ENCODE data around the gene GNG4. TPM values are rescaled to one million over a fixed set of nuclear protein-coding genes. Genes with fewer than 3 reads are reported as not detected.
"Not testable (repeated sequence)": the region's sequence is repeated elsewhere in the genome, so short reads cannot be mapped to it uniquely, and the experiment has no call there.

The GNG4 gene
- total RNA-seq, 2 experiments from 2014 or later, result 0.53 to 4.7 TPM

DNA sequence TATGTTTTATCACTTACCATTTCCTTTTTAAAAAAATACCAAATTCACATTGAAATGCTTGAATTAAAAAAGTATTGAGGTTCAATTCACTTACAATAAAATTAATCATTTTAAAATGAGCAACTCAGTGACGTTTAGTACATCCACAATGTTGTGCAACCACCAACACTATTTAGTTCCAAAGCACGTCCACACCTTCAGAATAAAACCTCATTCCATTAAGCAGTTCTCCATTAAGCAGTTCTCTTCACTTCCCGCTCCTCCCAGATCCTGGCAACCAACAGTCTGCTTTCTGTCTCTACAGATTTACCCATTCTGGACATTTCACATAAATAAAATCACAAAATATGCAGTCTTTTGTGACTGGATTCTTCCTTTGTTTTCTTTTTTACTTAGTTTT lies 41.3 kb downstream of the GNG4 start:
- H3K36me3 Mint-ChIP-seq, result no peaks in the 10 kb centered on the region
- no peaks in the 10 kb centered on the region for H3K9me3 Mint-ChIP-seq (ENCODE audit: low read depth)
- peaks cover 4% of the 10 kb centered on the region for H3K27me3 Mint-ChIP-seq
- no peaks in the 10 kb centered on the region for H3K4me1 Mint-ChIP-seq
- DNase-seq, result no peak
- H3K27ac Mint-ChIP-seq, result no peak overlapping the region
- H3K4me3 Mint-ChIP-seq, result no peak overlapping the region
- CTCF ChIA-PET, result no interaction called here
- no peak for ATAC-seq

DNA sequence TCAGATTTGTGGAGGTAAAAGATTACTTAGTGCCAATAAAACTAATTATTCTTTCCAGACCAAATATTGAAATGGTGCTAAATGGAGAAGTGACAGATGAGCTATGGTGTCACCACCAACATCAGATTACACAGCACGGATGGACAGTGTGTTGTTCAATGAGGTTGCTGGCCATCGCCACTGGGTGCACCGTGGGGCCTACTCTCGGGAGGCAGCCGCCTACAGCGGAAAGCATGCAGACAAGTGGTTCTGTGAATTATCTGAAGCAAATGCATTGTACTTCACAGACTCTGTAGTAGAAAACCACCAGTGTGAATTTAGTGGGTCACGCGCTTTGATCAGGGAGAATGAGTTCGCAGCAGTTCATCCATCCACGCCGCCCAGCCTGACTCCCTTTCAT lies 42.3 kb downstream of the GNG4 start:
- no peaks in the 10 kb centered on the region for H3K36me3 Mint-ChIP-seq
- no peaks in the 10 kb centered on the region for H3K4me1 Mint-ChIP-seq
- H3K4me3 Mint-ChIP-seq, result no peak overlapping the region
- no peaks in the 10 kb centered on the region for H3K9me3 Mint-ChIP-seq (ENCODE audit: low read depth)
- ATAC-seq, result no peak
- CTCF ChIA-PET, result interaction anchor here (1.2 kb wide), 1 partner anchor 10 kb away, joined by 3 read pairs; no protein-coding TSS in a partner anchor
- H3K27ac Mint-ChIP-seq, result no peak overlapping the region
- peaks cover 4% of the 10 kb centered on the region for H3K27me3 Mint-ChIP-seq
- no peak for DNase-seq

DNA sequence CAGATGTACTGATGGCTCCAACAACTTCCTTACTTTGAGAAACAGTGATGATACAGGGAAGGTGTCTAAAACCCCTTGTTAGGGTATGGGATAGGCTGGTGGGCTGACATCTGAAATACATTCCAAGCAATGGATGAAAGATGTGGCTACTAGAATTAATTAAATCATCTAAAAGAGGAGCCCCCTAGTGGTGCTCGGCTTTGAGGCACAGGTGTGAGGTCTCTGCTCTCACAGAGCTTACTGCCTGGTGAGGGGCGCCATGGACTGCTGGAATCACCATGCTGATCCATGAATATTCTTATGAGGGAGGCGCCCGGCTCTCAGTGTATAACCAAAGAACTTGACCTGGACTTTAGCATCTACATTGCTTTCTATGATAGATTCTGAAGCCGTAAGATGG lies 48.5 kb downstream of the GNG4 start:
- DNase-seq (peak; percentile 44), ATAC-seq (no peak)
- H3K27ac Mint-ChIP-seq, result no peak overlapping the region

DNA sequence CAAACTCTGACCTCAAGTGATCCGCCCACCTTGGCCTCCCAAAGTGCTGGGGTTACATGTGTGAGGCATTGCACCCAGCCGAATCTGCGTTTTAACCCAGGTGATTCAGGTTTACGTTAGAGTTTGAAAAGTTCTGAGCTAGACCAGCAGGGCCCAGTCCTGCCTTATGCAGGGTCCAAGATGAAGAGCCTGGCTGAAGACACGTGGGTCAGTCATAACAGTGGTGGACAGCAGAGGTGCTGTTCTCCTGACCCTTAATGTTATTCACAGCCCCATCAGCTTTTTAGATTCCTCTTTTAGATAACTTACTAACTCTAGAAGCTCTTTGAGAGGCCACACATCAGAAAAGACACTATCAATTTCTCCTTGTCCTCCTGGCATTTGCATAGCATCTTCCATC lies 50.0 kb downstream of the GNG4 start:
- Mint-ChIP-seq H3K4me3 (no peak overlapping the region), H3K27ac (no peak overlapping the region), H3K4me1 (no peaks in the 10 kb centered on the region), H3K36me3 (no peaks in the 10 kb centered on the region), H3K9me3 (ENCODE audit: low read depth) (no peaks in the 10 kb centered on the region), H3K27me3 (peaks cover 7% of the 10 kb centered on the region)
- CTCF ChIA-PET, result interaction anchor here (1.1 to 4.2 kb wide), 6 partner anchors 11 to 372 kb away, joined by 4 to 15 read pairs (median 6); no protein-coding TSS in a partner anchor
- DNase-seq (no peak), ATAC-seq (no peak)

More for the DNA sequence above, 48.5 kb downstream of the GNG4 start:
- CTCF ChIA-PET, result interaction anchor here (0.6 to 4.2 kb wide), 12 partner anchors 9 to 417 kb away, joined by 3 to 15 read pairs (median 5); partner anchors contain the start of gene B3GALNT2
- no peaks in the 10 kb centered on the region for H3K4me1 Mint-ChIP-seq
- peaks cover 7% of the 10 kb centered on the region for H3K27me3 Mint-ChIP-seq
- H3K36me3 Mint-ChIP-seq, result no peaks in the 10 kb centered on the region
- H3K9me3 Mint-ChIP-seq (ENCODE audit: low read depth), result no peaks in the 10 kb centered on the region
- no peak overlapping the region for H3K4me3 Mint-ChIP-seq

DNA sequence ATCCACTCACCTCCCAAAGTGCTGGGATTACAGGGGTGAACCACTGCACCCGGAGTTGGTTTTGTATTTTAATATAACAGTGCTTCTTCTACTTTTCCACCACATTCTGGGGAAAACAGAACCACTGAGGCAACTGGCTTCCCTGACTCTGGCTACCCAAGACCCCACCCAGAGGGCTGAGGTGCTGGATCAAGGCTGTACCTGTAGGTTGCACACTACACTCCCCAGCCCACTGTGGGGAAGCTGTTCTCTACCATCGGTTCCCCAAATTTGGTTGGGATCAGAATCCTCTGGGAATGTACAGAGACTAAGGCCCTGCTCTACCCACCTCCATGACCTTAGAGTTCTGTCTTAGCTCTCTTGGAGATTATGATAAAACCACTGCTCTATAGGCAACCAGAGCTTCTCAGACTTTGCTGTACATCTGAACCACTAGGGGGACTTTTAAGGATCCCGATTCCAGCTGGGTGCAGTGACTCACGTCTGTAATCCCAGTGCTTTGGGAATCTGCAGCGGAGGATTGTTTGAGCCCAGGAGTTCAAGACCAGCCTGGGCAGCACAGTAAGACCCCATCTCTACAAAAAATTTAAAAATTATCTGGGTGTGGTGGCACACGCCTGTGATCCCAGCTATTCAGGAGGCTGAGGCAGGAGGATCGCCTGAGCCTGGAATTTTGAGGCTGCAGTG lies 51.6 kb downstream of the GNG4 start:
- Mint-ChIP-seq H3K4me1 (peaks cover 10% of the 10 kb centered on the region), H3K4me3 (no peak overlapping the region), H3K9me3 (ENCODE audit: low read depth) (peaks cover 2% of the 10 kb centered on the region), H3K27ac (no peak overlapping the region), H3K36me3 (peaks cover 2% of the 10 kb centered on the region), H3K27me3 (peaks cover 16% of the 10 kb centered on the region)
- DNase-seq (no peak), ATAC-seq (no peak)
- CTCF ChIA-PET, result interaction anchor here (0.8 to 1.8 kb wide), 6 partner anchors 9 to 374 kb away, joined by 3 to 7 read pairs (median 4); no protein-coding TSS in a partner anchor

DNA sequence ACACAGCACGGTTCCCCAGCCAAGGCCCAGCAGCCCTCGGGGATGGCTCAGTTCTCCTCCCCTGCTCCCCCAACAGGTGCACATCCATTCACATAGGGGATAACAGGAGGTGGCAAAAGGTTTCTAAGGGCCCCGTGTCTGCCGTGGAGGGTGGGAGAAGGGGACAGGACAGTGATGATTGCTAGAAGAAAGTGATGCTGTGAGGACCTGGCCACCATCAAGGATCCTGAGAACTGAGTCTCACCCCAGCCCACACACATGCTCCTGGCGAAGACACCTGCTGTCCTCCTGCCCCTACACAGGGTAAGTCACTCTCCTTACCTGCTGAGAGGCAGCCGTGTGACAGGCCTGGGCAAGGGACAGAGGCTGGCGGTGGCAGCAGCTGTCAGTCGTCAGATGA lies 54.5 kb downstream of the GNG4 start:
- H3K9me3 Mint-ChIP-seq (ENCODE audit: low read depth), result peaks cover 5% of the 10 kb centered on the region
- CTCF ChIA-PET, result no interaction called here
- no peak overlapping the region for H3K27ac Mint-ChIP-seq
- peaks cover 2% of the 10 kb centered on the region for H3K36me3 Mint-ChIP-seq
- no peak overlapping the region for H3K4me3 Mint-ChIP-seq
- DNase-seq (no peak), ATAC-seq (no peak)
- peaks cover 29% of the 10 kb centered on the region for H3K27me3 Mint-ChIP-seq
- peaks cover 10% of the 10 kb centered on the region for H3K4me1 Mint-ChIP-seq

DNA sequence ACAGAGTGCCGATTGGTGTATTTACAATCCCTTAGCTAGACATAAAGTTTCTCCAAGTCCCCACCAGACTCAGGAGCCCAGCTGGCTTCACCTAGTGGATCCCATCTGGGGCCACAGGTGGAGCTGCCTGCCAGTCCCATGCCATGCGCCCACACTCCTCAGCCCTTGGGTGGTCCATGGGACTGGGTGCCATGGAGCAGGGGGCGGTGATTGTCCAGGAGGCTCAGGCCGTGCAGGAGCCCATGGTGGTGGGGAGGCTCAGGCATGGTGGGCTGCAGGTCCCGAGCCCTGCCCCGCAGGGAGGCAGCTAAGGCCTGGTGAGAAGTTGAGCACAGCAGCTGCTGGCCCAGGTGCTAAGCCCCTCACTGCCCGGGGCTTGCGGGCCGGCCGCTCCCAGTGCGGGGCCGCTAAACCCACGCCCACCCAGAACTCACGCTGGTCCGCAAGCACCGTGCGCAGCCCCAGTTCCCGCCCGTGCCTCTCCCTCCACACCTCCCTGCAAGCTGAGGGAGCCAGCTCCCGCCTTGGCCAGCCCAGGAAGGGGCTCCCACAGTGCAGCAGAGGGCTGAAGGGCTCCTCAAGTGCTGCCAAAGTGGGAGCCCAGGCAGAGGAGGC lies 55.2 kb downstream of the GNG4 start:
- ATAC-seq, CTCF ChIA-PET, H3K36me3 Mint-ChIP-seq, DNase-seq, H3K27ac Mint-ChIP-seq, H3K4me3 Mint-ChIP-seq, H3K4me1 Mint-ChIP-seq: not testable (repeated sequence)
- H3K9me3 Mint-ChIP-seq (ENCODE audit: low read depth), result peaks cover 11% of the 10 kb centered on the region
- peaks cover 29% of the 10 kb centered on the region for H3K27me3 Mint-ChIP-seq

DNA sequence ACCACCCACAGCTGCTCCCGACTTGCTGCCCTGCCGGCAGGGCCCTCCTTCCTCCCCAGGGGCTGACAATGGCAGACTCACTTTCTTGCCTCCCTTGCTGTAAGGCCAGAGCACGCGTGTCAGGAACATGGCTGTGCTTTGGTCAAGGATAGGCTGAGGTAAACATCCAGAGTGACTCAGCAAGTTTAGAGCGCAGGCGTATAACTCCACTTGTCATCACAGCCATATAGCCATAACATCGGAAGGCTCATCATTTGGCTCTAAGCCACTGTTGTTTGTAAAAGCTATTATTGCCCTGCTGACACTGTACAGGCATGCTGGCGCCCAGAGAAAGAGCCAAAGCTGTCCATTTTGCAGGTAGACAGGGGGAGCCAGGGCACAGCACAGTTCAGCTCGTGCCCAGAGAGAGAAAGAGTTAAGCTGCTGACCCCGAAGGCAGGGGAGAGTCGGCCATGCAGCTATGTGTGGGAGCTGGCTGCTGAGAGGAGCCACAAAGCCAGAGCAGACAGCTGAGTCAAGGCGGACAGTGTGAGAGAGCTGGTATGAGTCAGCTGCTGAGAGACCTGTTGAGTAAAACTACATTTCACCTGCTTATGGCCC lies 60.6 kb downstream of the GNG4 start:
- Mint-ChIP-seq H3K27ac (no peak overlapping the region), H3K27me3 (peaks cover 41% of the 10 kb centered on the region)
- no peak for ATAC-seq

DNA sequence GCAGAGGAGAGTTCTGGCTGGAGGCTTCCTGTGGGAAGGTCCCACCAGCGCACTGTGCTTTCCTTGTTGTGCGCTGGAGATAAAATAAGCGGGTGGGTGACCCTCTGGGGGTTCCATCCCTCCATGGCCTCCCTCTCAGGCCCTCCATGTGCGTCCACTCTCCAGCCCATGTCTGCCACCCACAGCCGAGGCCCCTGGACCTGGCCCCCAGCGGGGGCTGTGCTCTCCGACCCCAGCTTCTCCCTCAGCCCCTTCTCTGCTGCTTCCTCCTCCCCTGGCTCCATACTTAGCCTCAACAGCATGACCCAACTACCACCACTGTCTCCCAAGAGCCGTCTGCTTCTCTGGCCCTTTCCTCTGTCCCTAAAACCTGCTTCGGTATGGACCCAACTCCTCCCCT lies 61.4 kb downstream of the GNG4 start:
- CTCF ChIA-PET, result interaction anchor here (1.4 to 1.5 kb wide), 2 partner anchors 10 to 12 kb away, joined by 4 to 7 read pairs; no protein-coding TSS in a partner anchor
- no peak for ATAC-seq
- peaks cover 44% of the 10 kb centered on the region for H3K27me3 Mint-ChIP-seq

More for the DNA sequence above, 60.6 kb downstream of the GNG4 start:
- DNase-seq, result no peak
- CTCF ChIA-PET, result interaction anchor here (1.4 to 1.5 kb wide), 2 partner anchors 9 to 11 kb away, joined by 4 to 7 read pairs; no protein-coding TSS in a partner anchor
- Mint-ChIP-seq H3K36me3 (peaks cover 10% of the 10 kb centered on the region), H3K4me1 (peaks cover 7% of the 10 kb centered on the region), H3K4me3 (no peak overlapping the region), H3K9me3 (ENCODE audit: low read depth) (peaks cover 24% of the 10 kb centered on the region)

DNA sequence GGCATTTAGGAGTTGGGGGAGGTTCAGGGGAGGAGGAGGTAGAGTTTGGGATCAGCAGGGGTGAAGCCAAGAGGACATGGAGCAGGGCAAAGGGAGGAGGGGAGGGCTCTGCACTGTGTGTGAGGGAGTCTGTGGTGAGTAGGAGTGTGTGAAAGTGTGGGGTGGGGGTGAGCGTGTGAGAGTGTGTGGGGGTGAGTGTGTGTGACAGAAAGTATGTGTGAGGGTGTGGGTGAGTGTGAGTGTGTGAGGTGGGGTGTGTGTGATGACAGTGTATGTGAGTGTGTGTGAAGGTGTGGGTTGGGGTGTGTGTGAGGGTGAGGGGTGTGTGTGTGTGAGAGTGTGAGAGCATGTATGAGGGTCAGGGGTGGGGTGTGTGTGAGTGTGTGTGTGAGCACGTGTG lies 62.6 kb downstream of the GNG4 start:
- H3K4me1 Mint-ChIP-seq, result no peaks in the 10 kb centered on the region
- no peak for DNase-seq
- no peak for ATAC-seq
- peaks cover 39% of the 10 kb centered on the region for H3K27me3 Mint-ChIP-seq
- peaks cover 8% of the 10 kb centered on the region for H3K36me3 Mint-ChIP-seq
- H3K4me3 Mint-ChIP-seq, result no peak overlapping the region
- peaks cover 22% of the 10 kb centered on the region for H3K9me3 Mint-ChIP-seq (ENCODE audit: low read depth)
- no peak overlapping the region for H3K27ac Mint-ChIP-seq
- CTCF ChIA-PET, result no interaction called here

More for the DNA sequence above, 61.4 kb downstream of the GNG4 start:
- H3K9me3 Mint-ChIP-seq (ENCODE audit: low read depth), result peaks cover 22% of the 10 kb centered on the region
- H3K27ac Mint-ChIP-seq, result no peak overlapping the region
- H3K4me3 Mint-ChIP-seq, result no peak overlapping the region
- no peak for DNase-seq
- peaks cover 8% of the 10 kb centered on the region for H3K36me3 Mint-ChIP-seq
- H3K4me1 Mint-ChIP-seq, result no peaks in the 10 kb centered on the region

DNA sequence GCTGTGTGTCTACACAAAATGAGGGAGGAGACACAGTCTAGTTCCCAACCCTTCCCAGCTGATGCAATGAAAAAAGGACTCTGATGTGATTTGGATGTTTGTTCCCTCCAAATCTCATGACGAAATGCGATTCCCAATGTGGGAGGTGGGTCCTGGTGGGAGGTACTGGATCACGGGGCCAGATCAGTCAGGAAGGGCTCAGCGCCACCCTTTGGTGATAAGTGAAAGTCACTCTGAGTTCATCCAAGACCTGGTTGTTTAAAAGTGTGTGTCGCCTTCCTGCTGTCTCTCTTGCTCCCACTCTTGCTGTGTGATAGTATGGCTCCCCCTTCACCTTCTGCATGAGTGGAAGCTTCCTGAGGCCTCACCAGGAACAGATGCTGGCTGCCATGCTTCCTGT lies 63.2 kb downstream of the GNG4 start:
- Mint-ChIP-seq H3K4me1 (no peaks in the 10 kb centered on the region), H3K4me3 (no peak overlapping the region), H3K27me3 (peaks cover 36% of the 10 kb centered on the region), H3K9me3 (ENCODE audit: low read depth) (peaks cover 22% of the 10 kb centered on the region), H3K36me3 (peaks cover 8% of the 10 kb centered on the region), H3K27ac (no peak overlapping the region)
- CTCF ChIA-PET, result no interaction called here
- no peak for ATAC-seq
- DNase-seq, result no peak

DNA sequence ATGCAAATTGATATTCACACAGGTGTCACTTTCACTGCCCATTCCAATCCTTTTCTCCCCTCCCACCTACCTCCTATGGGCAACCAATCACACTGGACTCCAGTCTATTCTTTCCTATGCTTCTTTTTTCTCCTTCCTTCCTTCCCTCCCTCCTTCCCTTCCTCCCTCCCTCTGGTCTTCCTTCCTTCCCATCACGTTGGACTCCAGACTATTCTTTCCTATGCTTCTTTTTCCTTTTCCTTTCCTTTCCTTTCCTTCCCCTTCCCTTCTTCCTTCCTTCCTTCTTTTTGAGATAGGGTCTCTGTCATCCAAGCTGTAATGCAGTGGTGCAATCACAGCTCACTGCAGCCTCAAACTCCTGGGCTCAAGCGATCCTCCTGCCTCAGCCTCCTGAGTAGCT lies 64.6 kb downstream of the GNG4 start:
- CTCF ChIA-PET, result no interaction called here
- H3K36me3 Mint-ChIP-seq, result peaks cover 8% of the 10 kb centered on the region
- H3K4me3 Mint-ChIP-seq, result no peak overlapping the region
- H3K27ac Mint-ChIP-seq, result no peak overlapping the region
- peaks cover 19% of the 10 kb centered on the region for H3K9me3 Mint-ChIP-seq (ENCODE audit: low read depth)
- no peaks in the 10 kb centered on the region for H3K4me1 Mint-ChIP-seq
- peaks cover 32% of the 10 kb centered on the region for H3K27me3 Mint-ChIP-seq
- ATAC-seq (no peak), DNase-seq (no peak)

DNA sequence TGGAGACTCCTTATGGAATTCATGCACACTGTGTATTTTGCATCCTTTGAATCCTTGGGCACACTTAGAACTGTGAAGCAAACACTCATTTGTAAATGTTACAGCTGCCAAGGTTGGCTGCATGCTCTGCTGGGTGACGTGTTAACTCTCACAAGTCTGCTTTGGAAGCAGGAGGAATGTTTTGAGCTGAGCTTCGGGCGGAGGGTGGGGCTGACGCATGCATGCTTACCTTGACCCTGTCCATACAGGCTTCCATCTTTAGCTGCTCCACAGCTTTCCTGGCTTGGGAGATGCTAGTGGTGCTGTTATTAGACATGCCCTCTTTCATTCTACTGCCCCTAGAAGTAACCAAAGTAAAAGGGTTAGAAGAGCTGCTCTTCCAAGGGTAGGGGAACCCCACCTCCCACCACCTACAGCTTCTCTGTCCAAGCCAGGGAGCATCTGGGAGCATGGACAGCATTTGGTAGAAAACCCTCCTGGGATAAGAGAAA lies 66.0 kb downstream of the GNG4 start:
- Mint-ChIP-seq H3K36me3 (peaks cover 3% of the 10 kb centered on the region), H3K4me1 (no peaks in the 10 kb centered on the region), H3K27me3 (peaks cover 32% of the 10 kb centered on the region), H3K27ac (no peak overlapping the region), H3K4me3 (no peak overlapping the region), H3K9me3 (ENCODE audit: low read depth) (peaks cover 7% of the 10 kb centered on the region)
- DNase-seq (no peak), ATAC-seq (no peak)
- CTCF ChIA-PET, result interaction anchor here (1.0 kb wide), 1 partner anchor 388 kb away, joined by 3 read pairs; no protein-coding TSS in a partner anchor

Data from activated CD8-positive, alpha-beta memory T cell treated with anti-CD3 and anti-CD28 coated beads, Interleukin-2, amount 10 ng/mL, durations not matched to agents 7 days and 5 days (primary cell).